ENCODE measurements around the gene ARHGAP4. TPM values are rescaled to one million over a fixed set of nuclear protein-coding genes. Genes with fewer than 3 reads are reported as not detected.

The ARHGAP4 gene
- total RNA-seq, 2 donors from 2014 or later: 56.0 to 65.0 TPM

DNA sequence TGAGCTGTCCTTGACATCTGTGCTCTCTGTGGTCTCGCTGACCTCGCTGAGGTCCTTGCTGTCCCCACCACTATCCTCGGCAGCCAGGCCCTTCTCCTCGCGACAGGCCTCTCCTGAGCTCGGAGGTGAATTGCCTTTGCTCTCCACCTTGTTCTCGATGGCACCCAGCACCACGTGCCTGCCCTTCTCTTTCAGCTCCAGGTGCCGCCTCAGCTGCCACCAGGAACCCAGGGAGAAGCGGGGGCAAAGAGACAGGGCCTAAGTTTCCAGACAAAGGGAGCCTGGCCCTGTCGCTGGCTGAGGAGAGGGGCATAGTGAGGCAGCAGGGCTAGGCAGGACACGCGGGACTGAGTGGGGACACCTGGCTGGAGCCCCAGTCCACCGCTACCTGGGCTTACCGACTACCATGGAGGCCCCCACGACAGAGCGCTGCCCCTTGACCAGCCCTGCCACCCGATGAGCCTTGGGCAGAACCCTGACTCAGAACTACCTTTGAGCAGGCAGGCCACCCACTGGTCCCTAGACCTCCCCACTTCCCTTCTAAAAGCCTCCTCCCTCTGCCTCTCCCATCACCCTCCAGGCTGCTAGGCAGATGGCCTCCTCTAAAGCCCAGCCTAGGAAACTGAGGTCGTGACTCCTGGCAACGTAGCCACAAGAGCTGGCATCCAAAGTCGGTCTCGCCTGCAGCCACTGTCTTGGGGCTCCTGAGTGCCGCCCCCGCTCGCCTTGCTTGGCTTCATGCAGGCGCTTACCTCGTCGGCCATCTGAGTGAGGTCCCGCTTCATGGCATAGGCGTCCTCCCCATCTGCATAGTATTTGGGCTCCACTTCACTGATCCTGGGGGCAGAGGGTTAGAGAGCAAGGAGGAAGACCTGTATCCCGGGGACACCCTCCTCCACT is 4.2 kb upstream of the ARHGAP4 start:
- H3K9me3 Mint-ChIP-seq: peaks cover 66% of the 10 kb centered on the region
- WGBS, 2 experiments (ENCODE audit: insufficient coverage in 1 of 2, insufficient read length in 1 of 2): 94 to 98% methylated on average over 11 to 31 of the region's 31 CpGs
- H3K27ac ChIP-seq (ENCODE audit: low read depth, low read length): no peak overlapping the region

DNA sequence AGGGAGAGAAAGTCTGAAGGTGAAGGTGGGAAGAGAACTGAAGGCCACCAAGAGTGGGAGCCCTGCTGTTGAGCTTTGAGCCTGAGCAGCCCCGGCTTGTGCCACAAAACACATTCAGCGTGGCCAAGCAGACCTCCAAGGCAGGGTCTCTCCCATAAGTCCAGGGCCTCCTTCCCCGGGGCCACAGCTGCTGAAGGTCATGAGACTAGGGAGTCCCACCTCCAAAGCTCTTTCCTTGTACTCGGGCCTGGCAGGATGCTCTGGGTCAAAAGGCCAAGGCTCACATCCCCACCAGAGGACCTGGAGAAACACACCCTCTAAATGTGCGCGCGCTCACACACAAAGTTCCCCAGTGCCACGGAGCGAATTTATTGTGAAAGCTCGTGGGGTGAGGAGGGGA is 3.5 kb upstream of the ARHGAP4 start:
- Mint-ChIP-seq H3K27ac (no peak overlapping the region), H3K4me3 (no peak overlapping the region), H3K9me3 (peaks cover 72% of the 10 kb centered on the region), H3K4me1 (peaks cover 7% of the 10 kb centered on the region), H3K27me3 (ENCODE audit: insufficient read depth) (no peaks in the 10 kb centered on the region), H3K36me3 (ENCODE audit: low read depth) (peaks cover 14% of the 10 kb centered on the region)
- Histone ChIP-seq H3K27ac (ENCODE audit: low read depth, low read length) (no peak overlapping the region), H3K27me3 (ENCODE audit: control insufficient read depth, insufficient read depth, low read length, poor library complexity, severe bottlenecking) (no peaks in the 10 kb centered on the region), H3K4me1 (ENCODE audit: control insufficient read depth, insufficient read depth, low read length) (no peaks in the 10 kb centered on the region), H3K4me3 (ENCODE audit: low read length) (no peak overlapping the region), H3K9me3 (ENCODE audit: control insufficient read depth, low read length) (no peaks in the 10 kb centered on the region), H3K36me3 (ENCODE audit: control insufficient read depth, insufficient read depth, low read length) (peaks cover 8% of the 10 kb centered on the region), H3K9ac (ENCODE audit: extremely low read depth, low read length, poor library complexity, severe bottlenecking) (no peak overlapping the region)
- TF ChIP-seq, protein P1, sequence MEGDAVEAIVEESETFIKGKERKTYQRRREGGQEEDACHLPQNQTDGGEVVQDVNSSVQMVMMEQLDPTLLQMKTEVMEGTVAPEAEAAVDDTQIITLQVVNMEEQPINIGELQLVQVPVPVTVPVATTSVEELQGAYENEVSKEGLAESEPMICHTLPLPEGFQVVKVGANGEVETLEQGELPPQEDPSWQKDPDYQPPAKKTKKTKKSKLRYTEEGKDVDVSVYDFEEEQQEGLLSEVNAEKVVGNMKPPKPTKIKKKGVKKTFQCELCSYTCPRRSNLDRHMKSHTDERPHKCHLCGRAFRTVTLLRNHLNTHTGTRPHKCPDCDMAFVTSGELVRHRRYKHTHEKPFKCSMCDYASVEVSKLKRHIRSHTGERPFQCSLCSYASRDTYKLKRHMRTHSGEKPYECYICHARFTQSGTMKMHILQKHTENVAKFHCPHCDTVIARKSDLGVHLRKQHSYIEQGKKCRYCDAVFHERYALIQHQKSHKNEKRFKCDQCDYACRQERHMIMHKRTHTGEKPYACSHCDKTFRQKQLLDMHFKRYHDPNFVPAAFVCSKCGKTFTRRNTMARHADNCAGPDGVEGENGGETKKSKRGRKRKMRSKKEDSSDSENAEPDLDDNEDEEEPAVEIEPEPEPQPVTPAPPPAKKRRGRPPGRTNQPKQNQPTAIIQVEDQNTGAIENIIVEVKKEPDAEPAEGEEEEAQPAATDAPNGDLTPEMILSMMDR (conservative IDR thresholded peaks at IDR 0.05): no peak
- DNase-seq: no peak
- 80 to 95% methylated on average over 1 to 10 of the region's 10 CpGs for WGBS, 2 experiments (ENCODE audit: insufficient coverage in 1 of 2, insufficient read length in 1 of 2)

More for the DNA sequence above, 4.2 kb upstream of the ARHGAP4 start:
- TF ChIP-seq, protein P1 (conservative IDR thresholded peaks at IDR 0.05): no peak
- DNase-seq: no peak
- peaks cover 7% of the 10 kb centered on the region for H3K4me1 Mint-ChIP-seq
- Histone ChIP-seq H3K4me1 (ENCODE audit: control insufficient read depth, insufficient read depth, low read length) (no peaks in the 10 kb centered on the region), H3K4me3 (ENCODE audit: low read length) (no peak overlapping the region), H3K9me3 (ENCODE audit: control insufficient read depth, low read length) (no peaks in the 10 kb centered on the region), H3K36me3 (ENCODE audit: control insufficient read depth, insufficient read depth, low read length) (peaks cover 8% of the 10 kb centered on the region), H3K9ac (ENCODE audit: extremely low read depth, low read length, poor library complexity, severe bottlenecking) (no peak overlapping the region), H3K27me3 (ENCODE audit: control insufficient read depth, insufficient read depth, low read length, poor library complexity, severe bottlenecking) (no peaks in the 10 kb centered on the region)
- H3K27me3 Mint-ChIP-seq (ENCODE audit: insufficient read depth): no peaks in the 10 kb centered on the region
- H3K4me3 Mint-ChIP-seq: no peak overlapping the region
- no peak overlapping the region for H3K27ac Mint-ChIP-seq
- H3K36me3 Mint-ChIP-seq (ENCODE audit: low read depth): peaks cover 14% of the 10 kb centered on the region

DNA sequence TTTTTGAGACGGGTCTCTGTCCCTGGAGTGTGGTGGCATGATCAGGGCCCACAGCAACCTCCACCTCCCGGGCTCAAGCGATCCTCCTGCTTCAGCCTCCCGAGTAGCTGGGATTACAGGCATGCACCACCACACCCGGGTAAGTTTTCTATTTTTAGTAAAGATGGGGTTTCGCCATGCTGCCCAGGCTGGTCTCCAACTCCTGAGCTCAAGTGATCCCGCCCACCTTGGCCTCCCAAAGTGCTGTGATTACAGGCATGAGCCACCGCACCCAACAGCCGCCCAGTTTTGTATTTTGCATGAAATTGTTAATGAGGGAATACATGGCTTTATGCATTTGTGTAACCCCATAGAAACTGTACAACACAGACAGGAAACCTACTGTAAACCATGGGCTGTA is 2.8 kb upstream of the ARHGAP4 start:
- H3K36me3 ChIP-seq (ENCODE audit: control insufficient read depth, insufficient read depth, low read length): peaks cover 8% of the 10 kb centered on the region
- 80 to 85% methylated on average over 4 to 6 of the region's 9 CpGs for WGBS, 2 experiments (ENCODE audit: insufficient coverage in 1 of 2, insufficient read length in 1 of 2)
- H3K9ac ChIP-seq (ENCODE audit: extremely low read depth, low read length, poor library complexity, severe bottlenecking): no peak overlapping the region
- H3K27ac ChIP-seq (ENCODE audit: low read depth, low read length): no peak overlapping the region
- H3K4me1 ChIP-seq (ENCODE audit: control insufficient read depth, insufficient read depth, low read length): no peaks in the 10 kb centered on the region
- Mint-ChIP-seq H3K9me3 (peaks cover 71% of the 10 kb centered on the region), H3K27ac (no peak overlapping the region), H3K36me3 (ENCODE audit: low read depth) (peaks cover 14% of the 10 kb centered on the region), H3K4me3 (peak overlapping the region; percentile 71), H3K27me3 (ENCODE audit: insufficient read depth) (no peaks in the 10 kb centered on the region), H3K4me1 (peaks cover 3% of the 10 kb centered on the region)
- H3K9me3 ChIP-seq (ENCODE audit: control insufficient read depth, low read length): no peaks in the 10 kb centered on the region
- no peaks in the 10 kb centered on the region for H3K27me3 ChIP-seq (ENCODE audit: control insufficient read depth, insufficient read depth, low read length, poor library complexity, severe bottlenecking)
- TF ChIP-seq, protein P1 (conservative IDR thresholded peaks at IDR 0.05): no peak
- H3K4me3 ChIP-seq (ENCODE audit: low read length): no peak overlapping the region
- DNase-seq: no peak
